ENCODE data around the gene GNAQ.
"Not testable (repeated sequence)": the region's sequence is repeated elsewhere in the genome, so short reads cannot be mapped to it uniquely, and the experiment has no call there.

DNA sequence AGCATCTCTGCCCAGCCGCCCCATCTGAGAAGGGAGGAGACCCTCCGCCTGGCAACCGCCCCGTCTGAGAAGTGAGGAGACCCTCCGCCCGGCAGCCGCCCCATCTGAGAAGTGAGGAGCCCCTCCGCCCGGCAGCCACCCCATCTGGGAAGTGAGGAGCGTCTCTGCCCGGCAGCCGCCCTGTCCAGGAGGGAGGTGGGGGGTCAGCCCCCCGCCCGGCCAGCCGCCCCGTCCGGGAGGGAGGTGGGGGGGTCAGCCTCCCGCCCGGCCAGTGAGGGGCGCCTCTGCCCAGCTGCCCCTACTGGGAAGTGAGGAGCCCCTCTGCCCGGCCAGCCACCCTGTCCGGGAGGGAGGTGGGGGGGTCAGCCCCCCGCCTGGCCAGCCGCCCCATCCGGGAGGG, 270.7 kb downstream of the GNAQ start:
- TF ChIP-seq, protein P1, sequence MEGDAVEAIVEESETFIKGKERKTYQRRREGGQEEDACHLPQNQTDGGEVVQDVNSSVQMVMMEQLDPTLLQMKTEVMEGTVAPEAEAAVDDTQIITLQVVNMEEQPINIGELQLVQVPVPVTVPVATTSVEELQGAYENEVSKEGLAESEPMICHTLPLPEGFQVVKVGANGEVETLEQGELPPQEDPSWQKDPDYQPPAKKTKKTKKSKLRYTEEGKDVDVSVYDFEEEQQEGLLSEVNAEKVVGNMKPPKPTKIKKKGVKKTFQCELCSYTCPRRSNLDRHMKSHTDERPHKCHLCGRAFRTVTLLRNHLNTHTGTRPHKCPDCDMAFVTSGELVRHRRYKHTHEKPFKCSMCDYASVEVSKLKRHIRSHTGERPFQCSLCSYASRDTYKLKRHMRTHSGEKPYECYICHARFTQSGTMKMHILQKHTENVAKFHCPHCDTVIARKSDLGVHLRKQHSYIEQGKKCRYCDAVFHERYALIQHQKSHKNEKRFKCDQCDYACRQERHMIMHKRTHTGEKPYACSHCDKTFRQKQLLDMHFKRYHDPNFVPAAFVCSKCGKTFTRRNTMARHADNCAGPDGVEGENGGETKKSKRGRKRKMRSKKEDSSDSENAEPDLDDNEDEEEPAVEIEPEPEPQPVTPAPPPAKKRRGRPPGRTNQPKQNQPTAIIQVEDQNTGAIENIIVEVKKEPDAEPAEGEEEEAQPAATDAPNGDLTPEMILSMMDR (IDR thresholded peaks at IDR 0.05; ENCODE audit: borderline replicate concordance, extremely low read depth, low read length, poor library complexity, severe bottlenecking) = not testable (repeated sequence)
- not testable (repeated sequence) for TF ChIP-seq EZH2 (IDR thresholded peaks at IDR 0.05; ENCODE audit: borderline replicate concordance, low read depth, low read length, severe bottlenecking)

Data from DND-41 (cell line).